H1 (cell line): ENCODE results near the gene CFAP74.

Experiments used
- ATF2 ChIP-seq: IDR thresholded peaks from 2 replicates; pipeline ENCODE4 v1.6.1; 2012; ENCODE audit warnings: low read length, inconsistent platforms
- CEBPB ChIP-seq: IDR thresholded peaks from 2 replicates; pipeline ENCODE4 v1.6.1; 2012; ENCODE audit warnings: low read depth, low read length
- CTCF ChIP-seq, 3 experiments: IDR thresholded peaks; 1 replicate in 2 of 3; 2 replicates in 1 of 3; pipeline versions ENCODE4 v1.5.1 to v1.6.1; 2011; ENCODE audit warnings: low read length in 3 of 3, mild to moderate bottlenecking in 3 of 3, inconsistent platforms in 2 of 3, low read depth in 1 of 3, moderate library complexity in 1 of 3; ENCODE audit not compliant: insufficient read depth in 1 of 3; ENCODE audit errors: control extremely low read depth in 1 of 3
- EP300 ChIP-seq, 2 experiments: IDR thresholded peaks; 1 replicate in 1 of 2; 2 replicates in 1 of 2; pipeline ENCODE4 v1.6.1; 2011 to 2012; ENCODE audit warnings: low read depth in 2 of 2, low read length in 2 of 2, mild to moderate bottlenecking in 2 of 2, borderline replicate concordance in 1 of 2, inconsistent platforms in 1 of 2, moderate library complexity in 1 of 2
- EZH2 ChIP-seq: fragments of 200-600 bp; sonication (generic); IDR thresholded peaks from 2 replicates; pipeline ENCODE4 v1.7.1; 2012; ENCODE audit warnings: low read depth, mild to moderate bottlenecking, moderate library complexity, low read length, inconsistent platforms; ENCODE audit not compliant: severe bottlenecking
- JUND ChIP-seq: IDR thresholded peaks from 2 replicates; pipeline ENCODE4 v1.6.1; 2011; ENCODE audit warnings: mild to moderate bottlenecking, improper control_type of control experiment, low read length
- POLR2A ChIP-seq, 2 experiments: IDR thresholded peaks; 1 replicate in 1 of 2; 2 replicates in 1 of 2; pipeline ENCODE4 v1.6.1; 2011; ENCODE audit warnings: low read depth in 2 of 2, low read length in 2 of 2, mild to moderate bottlenecking in 2 of 2; ENCODE audit errors: control extremely low read depth in 1 of 2
- POLR2AphosphoS5 ChIP-seq: IDR thresholded peaks from 2 replicates; pipeline ENCODE4 v1.6.1; 2011; ENCODE audit warnings: low read depth, low read length
- RFX5 ChIP-seq: IDR thresholded peaks from 2 replicates; pipeline ENCODE4 v1.6.1; 2011; ENCODE audit warnings: low read depth, low read length, improper control_type of control experiment, borderline replicate concordance
- TF ChIP-seq, protein P1 (sequence below): fragments of 300-600 bp; sonication (generic); IDR thresholded peaks from 2 replicates; pipeline ENCODE4 v1.7.1; 2012; ENCODE audit warnings: low read length, moderate library complexity, mild to moderate bottlenecking, inconsistent platforms; ENCODE audit not compliant: insufficient replicate concordance

DNA sequence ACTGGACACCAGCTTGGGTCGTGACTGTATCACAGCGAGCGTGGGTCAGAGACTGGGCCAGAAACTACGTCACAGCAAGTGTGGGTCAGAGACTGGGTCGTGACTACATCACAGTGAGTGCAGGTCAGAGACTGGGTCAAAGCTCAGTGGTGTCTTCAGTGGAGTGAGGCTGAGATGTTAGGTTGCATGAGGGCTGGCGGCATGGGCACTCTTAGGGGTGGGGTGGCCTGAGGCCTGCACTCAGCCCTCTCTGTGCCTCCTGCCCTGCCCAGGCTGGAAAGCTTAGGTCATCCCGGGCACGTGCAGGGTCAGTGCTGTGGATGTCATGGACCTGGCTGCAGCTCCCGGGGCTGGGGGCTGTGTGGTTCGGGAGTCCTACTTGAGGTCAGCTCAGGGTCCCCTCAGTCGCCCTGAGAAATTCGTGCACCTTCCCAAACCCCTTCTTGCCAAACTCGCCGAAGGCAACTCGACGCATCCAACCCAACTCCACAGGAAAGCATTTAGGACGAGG is 19.0 kb downstream of the CFAP74 start:
- TF ChIP-seq, protein P1, sequence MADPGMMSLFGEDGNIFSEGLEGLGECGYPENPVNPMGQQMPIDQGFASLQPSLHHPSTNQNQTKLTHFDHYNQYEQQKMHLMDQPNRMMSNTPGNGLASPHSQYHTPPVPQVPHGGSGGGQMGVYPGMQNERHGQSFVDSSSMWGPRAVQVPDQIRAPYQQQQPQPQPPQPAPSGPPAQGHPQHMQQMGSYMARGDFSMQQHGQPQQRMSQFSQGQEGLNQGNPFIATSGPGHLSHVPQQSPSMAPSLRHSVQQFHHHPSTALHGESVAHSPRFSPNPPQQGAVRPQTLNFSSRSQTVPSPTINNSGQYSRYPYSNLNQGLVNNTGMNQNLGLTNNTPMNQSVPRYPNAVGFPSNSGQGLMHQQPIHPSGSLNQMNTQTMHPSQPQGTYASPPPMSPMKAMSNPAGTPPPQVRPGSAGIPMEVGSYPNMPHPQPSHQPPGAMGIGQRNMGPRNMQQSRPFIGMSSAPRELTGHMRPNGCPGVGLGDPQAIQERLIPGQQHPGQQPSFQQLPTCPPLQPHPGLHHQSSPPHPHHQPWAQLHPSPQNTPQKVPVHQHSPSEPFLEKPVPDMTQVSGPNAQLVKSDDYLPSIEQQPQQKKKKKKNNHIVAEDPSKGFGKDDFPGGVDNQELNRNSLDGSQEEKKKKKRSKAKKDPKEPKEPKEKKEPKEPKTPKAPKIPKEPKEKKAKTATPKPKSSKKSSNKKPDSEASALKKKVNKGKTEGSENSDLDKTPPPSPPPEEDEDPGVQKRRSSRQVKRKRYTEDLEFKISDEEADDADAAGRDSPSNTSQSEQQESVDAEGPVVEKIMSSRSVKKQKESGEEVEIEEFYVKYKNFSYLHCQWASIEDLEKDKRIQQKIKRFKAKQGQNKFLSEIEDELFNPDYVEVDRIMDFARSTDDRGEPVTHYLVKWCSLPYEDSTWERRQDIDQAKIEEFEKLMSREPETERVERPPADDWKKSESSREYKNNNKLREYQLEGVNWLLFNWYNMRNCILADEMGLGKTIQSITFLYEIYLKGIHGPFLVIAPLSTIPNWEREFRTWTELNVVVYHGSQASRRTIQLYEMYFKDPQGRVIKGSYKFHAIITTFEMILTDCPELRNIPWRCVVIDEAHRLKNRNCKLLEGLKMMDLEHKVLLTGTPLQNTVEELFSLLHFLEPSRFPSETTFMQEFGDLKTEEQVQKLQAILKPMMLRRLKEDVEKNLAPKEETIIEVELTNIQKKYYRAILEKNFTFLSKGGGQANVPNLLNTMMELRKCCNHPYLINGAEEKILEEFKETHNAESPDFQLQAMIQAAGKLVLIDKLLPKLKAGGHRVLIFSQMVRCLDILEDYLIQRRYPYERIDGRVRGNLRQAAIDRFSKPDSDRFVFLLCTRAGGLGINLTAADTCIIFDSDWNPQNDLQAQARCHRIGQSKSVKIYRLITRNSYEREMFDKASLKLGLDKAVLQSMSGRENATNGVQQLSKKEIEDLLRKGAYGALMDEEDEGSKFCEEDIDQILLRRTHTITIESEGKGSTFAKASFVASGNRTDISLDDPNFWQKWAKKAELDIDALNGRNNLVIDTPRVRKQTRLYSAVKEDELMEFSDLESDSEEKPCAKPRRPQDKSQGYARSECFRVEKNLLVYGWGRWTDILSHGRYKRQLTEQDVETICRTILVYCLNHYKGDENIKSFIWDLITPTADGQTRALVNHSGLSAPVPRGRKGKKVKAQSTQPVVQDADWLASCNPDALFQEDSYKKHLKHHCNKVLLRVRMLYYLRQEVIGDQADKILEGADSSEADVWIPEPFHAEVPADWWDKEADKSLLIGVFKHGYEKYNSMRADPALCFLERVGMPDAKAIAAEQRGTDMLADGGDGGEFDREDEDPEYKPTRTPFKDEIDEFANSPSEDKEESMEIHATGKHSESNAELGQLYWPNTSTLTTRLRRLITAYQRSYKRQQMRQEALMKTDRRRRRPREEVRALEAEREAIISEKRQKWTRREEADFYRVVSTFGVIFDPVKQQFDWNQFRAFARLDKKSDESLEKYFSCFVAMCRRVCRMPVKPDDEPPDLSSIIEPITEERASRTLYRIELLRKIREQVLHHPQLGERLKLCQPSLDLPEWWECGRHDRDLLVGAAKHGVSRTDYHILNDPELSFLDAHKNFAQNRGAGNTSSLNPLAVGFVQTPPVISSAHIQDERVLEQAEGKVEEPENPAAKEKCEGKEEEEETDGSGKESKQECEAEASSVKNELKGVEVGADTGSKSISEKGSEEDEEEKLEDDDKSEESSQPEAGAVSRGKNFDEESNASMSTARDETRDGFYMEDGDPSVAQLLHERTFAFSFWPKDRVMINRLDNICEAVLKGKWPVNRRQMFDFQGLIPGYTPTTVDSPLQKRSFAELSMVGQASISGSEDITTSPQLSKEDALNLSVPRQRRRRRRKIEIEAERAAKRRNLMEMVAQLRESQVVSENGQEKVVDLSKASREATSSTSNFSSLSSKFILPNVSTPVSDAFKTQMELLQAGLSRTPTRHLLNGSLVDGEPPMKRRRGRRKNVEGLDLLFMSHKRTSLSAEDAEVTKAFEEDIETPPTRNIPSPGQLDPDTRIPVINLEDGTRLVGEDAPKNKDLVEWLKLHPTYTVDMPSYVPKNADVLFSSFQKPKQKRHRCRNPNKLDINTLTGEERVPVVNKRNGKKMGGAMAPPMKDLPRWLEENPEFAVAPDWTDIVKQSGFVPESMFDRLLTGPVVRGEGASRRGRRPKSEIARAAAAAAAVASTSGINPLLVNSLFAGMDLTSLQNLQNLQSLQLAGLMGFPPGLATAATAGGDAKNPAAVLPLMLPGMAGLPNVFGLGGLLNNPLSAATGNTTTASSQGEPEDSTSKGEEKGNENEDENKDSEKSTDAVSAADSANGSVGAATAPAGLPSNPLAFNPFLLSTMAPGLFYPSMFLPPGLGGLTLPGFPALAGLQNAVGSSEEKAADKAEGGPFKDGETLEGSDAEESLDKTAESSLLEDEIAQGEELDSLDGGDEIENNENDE, result no peak
- TF ChIP-seq CEBPB (no peak), EP300 (IDR thresholded peaks at IDR 0.05; ENCODE audit: borderline replicate concordance in 1 of 2, low read depth in 2 of 2, low read length in 2 of 2) (no peak), POLR2AphosphoS5 (no peak), ATF2 (no peak), EZH2 (no peak), POLR2A (IDR thresholded peaks at IDR 0.05; ENCODE audit: control extremely low read depth in 1 of 2, low read depth in 2 of 2, low read length in 2 of 2) (no peak), CTCF (IDR thresholded peaks at IDR 0.05; ENCODE audit: control extremely low read depth in 1 of 3, insufficient read depth in 1 of 3, low read depth in 1 of 3, low read length in 3 of 3) (no peak), RFX5 (no peak), JUND (no peak)
